ENCODE results near the gene GPR153.

Gene GPR153

GRCh38 chr1:6267686-6268322 lies 6.9 kb upstream of the GPR153 start:
- no peak overlapping the region for H3K27ac ChIP-seq (replicated peaks; ENCODE audit: low read length)
- H3K36me3 ChIP-seq (replicated peaks in 1 of 2; ENCODE audit: control insufficient read depth in 2 of 2, insufficient read depth in 2 of 2, low read length in 2 of 2): peaks cover 7 to 20% of the 10 kb centered on the region in 2 donors
- H3K9ac ChIP-seq (ENCODE audit: low read depth, low read length, poor library complexity): no peak overlapping the region
- H2BK5ac ChIP-seq (ENCODE audit: low read length): no peak overlapping the region
- H2BK15ac ChIP-seq (ENCODE audit: low read length): no peak overlapping the region
- H3K4me3 ChIP-seq (ENCODE audit: low read length in 2 of 2): no peak overlapping the region
- WGBS, 2 donors (ENCODE audit: extremely low coverage in 2 of 2, insufficient read length in 2 of 2, insufficient replicate concordance in 1 of 2): no CpG with 5 or more reads among the region's 12 CpGs
- no peak overlapping the region for H2BK120ac ChIP-seq (ENCODE audit: low read depth, low read length)
- H3K14ac ChIP-seq (ENCODE audit: low read length): no peak overlapping the region
- no peak overlapping the region for H4K8ac ChIP-seq (ENCODE audit: low read depth, low read length)
- no peak for DNase-seq (ENCODE audit: low spot score)
- no peak overlapping the region for H3K4ac ChIP-seq (ENCODE audit: low read length)
- no peaks in the 10 kb centered on the region for H3K9me3 ChIP-seq (replicated peaks in 1 of 2; ENCODE audit: control insufficient read depth in 2 of 2, insufficient read depth in 1 of 2, low read depth in 1 of 2, low read length in 2 of 2)
- no peak overlapping the region for H3K18ac ChIP-seq (ENCODE audit: low read length)
- no peak overlapping the region for H3K23ac ChIP-seq (ENCODE audit: low read depth, low read length, poor library complexity)
- H3K4me1 ChIP-seq (ENCODE audit: control insufficient read depth in 2 of 2, insufficient read depth in 1 of 2, low read depth in 1 of 2, low read length in 2 of 2): peaks cover 24 to 44% of the 10 kb centered on the region in 2 donors
- no peak overlapping the region for H3K4me2 ChIP-seq (ENCODE audit: insufficient read depth, low read length, poor library complexity, severe bottlenecking)
- H3K79me1 ChIP-seq (ENCODE audit: low read depth, low read length): peaks cover 2% of the 10 kb centered on the region
- no peak overlapping the region for H2AK5ac ChIP-seq (ENCODE audit: low read depth, low read length)
- H2BK12ac ChIP-seq (ENCODE audit: low read length): no peak overlapping the region
- H2AFZ ChIP-seq (ENCODE audit: low read length): no peak overlapping the region
- H4K91ac ChIP-seq (ENCODE audit: low read depth, low read length, poor library complexity): no peak overlapping the region
- no peaks in the 10 kb centered on the region for H3K27me3 ChIP-seq (ENCODE audit: control insufficient read depth in 3 of 3, insufficient read depth in 3 of 3, low read depth in 1 of 3, low read length in 3 of 3)

DNA sequence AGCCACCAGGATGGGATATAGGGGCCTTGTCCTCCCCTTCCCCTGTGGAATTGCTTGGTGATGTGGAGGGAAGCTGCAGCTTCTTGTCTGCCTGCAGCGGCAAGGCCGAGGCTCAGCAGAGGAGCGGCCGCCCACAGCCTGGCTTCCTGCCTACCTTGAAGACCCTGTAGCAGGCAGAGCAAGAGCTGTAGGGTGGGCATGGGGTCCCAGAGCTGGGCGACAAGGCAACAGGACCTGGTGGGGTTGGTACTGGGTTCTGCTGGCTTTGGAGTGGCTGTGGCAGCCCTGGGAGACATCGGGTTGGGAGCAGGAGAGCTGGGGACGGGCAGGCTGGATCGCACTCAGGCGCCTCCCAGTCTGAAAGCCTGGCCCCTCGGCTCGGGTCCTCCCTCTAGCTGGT lies 5.7 kb upstream of the GPR153 start:
- no CpG with 5 or more reads among the region's 11 CpGs for WGBS, 2 donors (ENCODE audit: extremely low coverage in 2 of 2, insufficient read length in 2 of 2, insufficient replicate concordance in 1 of 2)
- Histone ChIP-seq H2AK5ac (ENCODE audit: low read depth, low read length) (no peak overlapping the region), H2BK15ac (ENCODE audit: low read length) (no peak overlapping the region), H3K27me3 (ENCODE audit: control insufficient read depth in 3 of 3, insufficient read depth in 3 of 3, low read depth in 1 of 3, low read length in 3 of 3) (no peaks in the 10 kb centered on the region), H3K4me1 (ENCODE audit: control insufficient read depth in 2 of 2, insufficient read depth in 1 of 2, low read depth in 1 of 2, low read length in 2 of 2) (peaks cover 22 to 41% of the 10 kb centered on the region in 2 donors), H3K27ac (replicated peaks; ENCODE audit: low read length) (no peak overlapping the region), H4K8ac (ENCODE audit: low read depth, low read length) (no peak overlapping the region), H3K4ac (ENCODE audit: low read length) (no peak overlapping the region), H2BK120ac (ENCODE audit: low read depth, low read length) (no peak overlapping the region), H3K18ac (ENCODE audit: low read length) (no peak overlapping the region), H3K9ac (ENCODE audit: low read depth, low read length, poor library complexity) (no peak overlapping the region), H2AFZ (ENCODE audit: low read length) (no peak overlapping the region), H4K91ac (ENCODE audit: low read depth, low read length, poor library complexity) (no peak overlapping the region), H3K79me1 (ENCODE audit: low read depth, low read length) (peaks cover 2% of the 10 kb centered on the region), H2BK5ac (ENCODE audit: low read length) (no peak overlapping the region), H3K14ac (ENCODE audit: low read length) (no peak overlapping the region), H3K4me3 (ENCODE audit: low read length in 2 of 2) (no peak overlapping the region), H3K4me2 (ENCODE audit: insufficient read depth, low read length, poor library complexity, severe bottlenecking) (no peak overlapping the region), H3K9me3 (replicated peaks in 1 of 2; ENCODE audit: control insufficient read depth in 2 of 2, insufficient read depth in 1 of 2, low read depth in 1 of 2, low read length in 2 of 2) (no peaks in the 10 kb centered on the region), H3K23ac (ENCODE audit: low read depth, low read length, poor library complexity) (no peak overlapping the region), H2BK12ac (ENCODE audit: low read length) (no peak overlapping the region), H3K36me3 (replicated peaks in 1 of 2; ENCODE audit: control insufficient read depth in 2 of 2, insufficient read depth in 2 of 2, low read length in 2 of 2) (peaks cover 7 to 12% of the 10 kb centered on the region in 2 donors)
- DNase-seq (ENCODE audit: low spot score): no peak

- Histone ChIP-seq H3K4ac (ENCODE audit: low read length) (no peak overlapping the region), H3K23ac (ENCODE audit: low read depth, low read length, poor library complexity) (peak overlapping the region; percentile 81), H3K27ac (replicated peaks; ENCODE audit: low read length) (no peak overlapping the region), H3K79me1 (ENCODE audit: low read depth, low read length) (peaks cover 3% of the 10 kb centered on the region), H3K9ac (ENCODE audit: low read depth, low read length, poor library complexity) (no peak overlapping the region), H2BK12ac (ENCODE audit: low read length) (peak overlapping the region; percentile 48), H4K8ac (ENCODE audit: low read depth, low read length) (no peak overlapping the region), H3K4me3 (ENCODE audit: low read length in 2 of 2) (no peak overlapping the region), H2AFZ (ENCODE audit: low read length) (no peak overlapping the region), H2BK15ac (ENCODE audit: low read length) (no peak overlapping the region), H3K18ac (ENCODE audit: low read length) (no peak overlapping the region), H3K4me1 (ENCODE audit: control insufficient read depth in 2 of 2, insufficient read depth in 1 of 2, low read depth in 1 of 2, low read length in 2 of 2) (peaks cover 10 to 39% of the 10 kb centered on the region in 2 donors), H2AK5ac (ENCODE audit: low read depth, low read length) (no peak overlapping the region), H3K4me2 (ENCODE audit: insufficient read depth, low read length, poor library complexity, severe bottlenecking) (no peak overlapping the region), H3K14ac (ENCODE audit: low read length) (no peak overlapping the region), H3K36me3 (replicated peaks in 1 of 2; ENCODE audit: control insufficient read depth in 2 of 2, insufficient read depth in 2 of 2, low read length in 2 of 2) (peaks cover 4 to 6% of the 10 kb centered on the region in 2 donors), H2BK120ac (ENCODE audit: low read depth, low read length) (no peak overlapping the region), H3K9me3 (replicated peaks in 1 of 2; ENCODE audit: control insufficient read depth in 2 of 2, insufficient read depth in 1 of 2, low read depth in 1 of 2, low read length in 2 of 2) (no peaks in the 10 kb centered on the region), H4K91ac (ENCODE audit: low read depth, low read length, poor library complexity) (no peak overlapping the region), H2BK5ac (ENCODE audit: low read length) (no peak overlapping the region), H3K27me3 (ENCODE audit: control insufficient read depth in 3 of 3, insufficient read depth in 3 of 3, low read depth in 1 of 3, low read length in 3 of 3) (no peaks in the 10 kb centered on the region)
- WGBS, 2 donors (ENCODE audit: extremely low coverage in 2 of 2, insufficient read length in 2 of 2, insufficient replicate concordance in 1 of 2): no CpG with 5 or more reads among the region's 15 CpGs
- DNase-seq (ENCODE audit: low spot score): no peak
Observed at GRCh38 chr1:6265151-6265550, 4.3 kb upstream of the GPR153 start.

GRCh38 chr1:6263716-6264115 lies 2.8 kb upstream of the GPR153 start:
- H3K27me3 ChIP-seq (ENCODE audit: control insufficient read depth in 3 of 3, insufficient read depth in 3 of 3, low read depth in 1 of 3, low read length in 3 of 3): no peaks in the 10 kb centered on the region
- H2BK12ac ChIP-seq (ENCODE audit: low read length): no peak overlapping the region
- H3K4me2 ChIP-seq (ENCODE audit: insufficient read depth, low read length, poor library complexity, severe bottlenecking): no peak overlapping the region
- H4K8ac ChIP-seq (ENCODE audit: low read depth, low read length): no peak overlapping the region
- no peak overlapping the region for H4K91ac ChIP-seq (ENCODE audit: low read depth, low read length, poor library complexity)
- H3K18ac ChIP-seq (ENCODE audit: low read length): no peak overlapping the region
- no peak overlapping the region for H2BK5ac ChIP-seq (ENCODE audit: low read length)
- peaks cover 14 to 38% of the 10 kb centered on the region in 2 donors for H3K4me1 ChIP-seq (ENCODE audit: control insufficient read depth in 2 of 2, insufficient read depth in 1 of 2, low read depth in 1 of 2, low read length in 2 of 2)
- H3K27ac ChIP-seq (replicated peaks; ENCODE audit: low read length): no peak overlapping the region
- H3K36me3 ChIP-seq (replicated peaks in 1 of 2; ENCODE audit: control insufficient read depth in 2 of 2, insufficient read depth in 2 of 2, low read length in 2 of 2): peaks cover 4 to 6% of the 10 kb centered on the region in 2 donors
- H2AK5ac ChIP-seq (ENCODE audit: low read depth, low read length): no peak overlapping the region
- no peaks in the 10 kb centered on the region for H3K9me3 ChIP-seq (replicated peaks in 1 of 2; ENCODE audit: control insufficient read depth in 2 of 2, insufficient read depth in 1 of 2, low read depth in 1 of 2, low read length in 2 of 2)
- no peak overlapping the region for H3K9ac ChIP-seq (ENCODE audit: low read depth, low read length, poor library complexity)
- no peak overlapping the region for H2BK15ac ChIP-seq (ENCODE audit: low read length)
- DNase-seq (ENCODE audit: low spot score): no peak
- no peak overlapping the region for H3K4me3 ChIP-seq (ENCODE audit: low read length in 2 of 2)
- H3K4ac ChIP-seq (ENCODE audit: low read length): no peak overlapping the region
- H3K14ac ChIP-seq (ENCODE audit: low read length): no peak overlapping the region
- H2BK120ac ChIP-seq (ENCODE audit: low read depth, low read length): no peak overlapping the region
- H3K23ac ChIP-seq (ENCODE audit: low read depth, low read length, poor library complexity): no peak overlapping the region
- H3K79me1 ChIP-seq (ENCODE audit: low read depth, low read length): peaks cover 9% of the 10 kb centered on the region
- no CpG with 5 or more reads among the region's 7 CpGs for WGBS, 2 donors (ENCODE audit: extremely low coverage in 2 of 2, insufficient read length in 2 of 2, insufficient replicate concordance in 1 of 2)
- H2AFZ ChIP-seq (ENCODE audit: low read length): no peak overlapping the region
